ENCODE measurements around the gene TUSC2.
A peak's percentile ranks its signal among the peaks of the same experiment; 100 is the strongest.

- no peak for TF ChIP-seq ZFX (IDR thresholded peaks at IDR 0.05; ENCODE audit: borderline replicate concordance)
- peak; percentile 73 for TF ChIP-seq CTCF (IDR thresholded peaks at IDR 0.05)
These were observed 6.5 kb downstream of the TUSC2 start for GRCh38 chr3:50321336-50322114.
